Heart left ventricle (tissue), 13 donors: ENCODE data around the gene KCNQ2.

Experiments
- POLR2A ChIP-seq, 2 donors: fragments of 450-650 bp; IDR thresholded peaks; one replicate each; pipeline ENCODE4 v1.6.1; 2017; ENCODE audit warnings: antibody characterized with exemption in 2 of 2, mild to moderate bottlenecking in 2 of 2, moderate library complexity in 2 of 2
- TF ChIP-seq, protein P1 (sequence below), 12 donors: fragments of 200-600 bp; sonication (generic) in 4 of 12; IDR thresholded peaks; one replicate each; pipeline versions ENCODE4 v1.5.0 to v1.8.0; 2018 to 2022; ENCODE audit warnings: antibody characterized with exemption in 12 of 12, mild to moderate bottlenecking in 5 of 12
- donor health status: ischemic (EF 13 %, LVEDD 7.1; RV severe dilation, severe dysfunction).
- donor health status: DM: no; HTN: yes; CAD: no.
- donor health status: DM: no; HTN: no; CAD: no.
- donor health status: ischemic (EF 25% LVEDD 6.9; RV normal size, moderate dysfunction).
- donor health status: ischemic (EF 25% LVEDD 5.7; RV mildly dilated, moderate dysfunction).
- donor health status: ischemic (EF 35%, LVEDD 5.7; RV mildly dilated, moderate dysfunction).
- donor health status: nonischemic (EF 11% LVEDD 7.7; RV severe dilation, severe dysfunction).
- donor health status: DM: yes; HTN: yes; CAD: no.
- donor health status: PGD.
- donor health status: ischemic (EF 29% LVEDD 5.4; RV normal size, mild dysfunction).
- donor health status: nonischemic (EF 23%, LVEDD 6.1; RV moderate dilation, normal function).

DNA sequence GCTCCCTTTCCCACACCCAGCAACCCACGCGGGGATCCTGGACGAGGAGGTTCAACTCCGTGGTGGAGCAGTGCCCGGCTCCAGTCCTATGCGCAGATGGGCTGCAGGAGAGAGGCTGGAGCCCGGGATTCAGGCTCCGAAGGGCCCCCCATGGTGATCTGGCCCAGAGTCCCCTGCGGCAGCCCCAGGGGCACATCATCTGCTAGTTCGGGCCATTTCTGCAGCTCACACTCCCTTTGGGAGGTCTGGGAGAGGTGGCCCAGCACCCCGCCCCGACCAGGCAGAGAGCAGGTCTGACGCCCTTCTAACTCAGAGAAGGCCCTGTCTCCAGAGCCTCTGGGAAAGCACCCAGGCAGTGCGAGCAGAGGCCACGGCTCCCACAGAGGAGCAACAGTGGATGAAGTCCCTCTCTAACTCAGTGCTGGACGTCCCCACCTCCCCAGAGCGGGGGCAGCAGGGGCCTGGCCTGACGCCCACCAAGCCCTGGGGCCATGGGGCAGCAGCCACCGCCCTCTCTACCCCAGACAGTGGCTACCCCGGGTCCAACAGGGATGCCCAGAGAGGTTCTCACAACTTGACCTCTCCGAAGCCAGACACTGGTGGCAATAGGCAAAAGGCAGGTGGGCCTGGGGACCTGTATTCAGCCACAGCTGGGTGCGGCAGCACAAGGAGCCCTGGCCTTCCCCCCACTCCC lies 3.3 kb downstream of the KCNQ2 start:
- TF ChIP-seq, protein P1, sequence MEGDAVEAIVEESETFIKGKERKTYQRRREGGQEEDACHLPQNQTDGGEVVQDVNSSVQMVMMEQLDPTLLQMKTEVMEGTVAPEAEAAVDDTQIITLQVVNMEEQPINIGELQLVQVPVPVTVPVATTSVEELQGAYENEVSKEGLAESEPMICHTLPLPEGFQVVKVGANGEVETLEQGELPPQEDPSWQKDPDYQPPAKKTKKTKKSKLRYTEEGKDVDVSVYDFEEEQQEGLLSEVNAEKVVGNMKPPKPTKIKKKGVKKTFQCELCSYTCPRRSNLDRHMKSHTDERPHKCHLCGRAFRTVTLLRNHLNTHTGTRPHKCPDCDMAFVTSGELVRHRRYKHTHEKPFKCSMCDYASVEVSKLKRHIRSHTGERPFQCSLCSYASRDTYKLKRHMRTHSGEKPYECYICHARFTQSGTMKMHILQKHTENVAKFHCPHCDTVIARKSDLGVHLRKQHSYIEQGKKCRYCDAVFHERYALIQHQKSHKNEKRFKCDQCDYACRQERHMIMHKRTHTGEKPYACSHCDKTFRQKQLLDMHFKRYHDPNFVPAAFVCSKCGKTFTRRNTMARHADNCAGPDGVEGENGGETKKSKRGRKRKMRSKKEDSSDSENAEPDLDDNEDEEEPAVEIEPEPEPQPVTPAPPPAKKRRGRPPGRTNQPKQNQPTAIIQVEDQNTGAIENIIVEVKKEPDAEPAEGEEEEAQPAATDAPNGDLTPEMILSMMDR (IDR thresholded peaks at IDR 0.05): no peak
- TF ChIP-seq POLR2A (IDR thresholded peaks at IDR 0.05): no peak
